GM12878 (cell line): ENCODE results near the gene TIGD4. TPM values are rescaled to one million over a fixed set of nuclear protein-coding genes. Genes with fewer than 3 reads are reported as not detected.

Source experiments
- ATAC-seq: fragments of 200-7000 bp; cut with Tn5 transposase; 3 replicates; pipeline ENCODE4 v1.9.1; 2020; ENCODE audit warnings: mild to moderate bottlenecking, moderate library complexity
- BruUV-seq: library from RNA; stranded (reverse); fragments of 400-500 nt; replicated peaks from 2 replicates; lab custom pipeline; 2021; lab: Mats Ljungman, UMichigan
- CTCF ChIA-PET: fragments of 300-600 bp; sonication (Branson Sonifier 250); formaldehyde crosslinking; extraction: SDS; loops from one replicate; lab custom pipeline; 2021; ENCODE audit warnings: inconsistent platforms; lab: Yijun Ruan, JAX
- POLR2A ChIA-PET: fragments of 350-600 bp; formaldehyde crosslinking; extraction: SDS; loops from one replicate; lab custom pipeline; 2021; ENCODE audit warnings: inconsistent platforms; lab: Charles Lee
- RAD21 ChIA-PET: fragments of 300-600 bp; sonication (Branson Sonifier 250); formaldehyde crosslinking; loops from one replicate; lab custom pipeline; 2023; ENCODE audit warnings: antibody characterized with exemption; ENCODE audit not compliant: unreplicated experiment; lab: Charles Lee
- SMC1A ChIA-PET: fragments of 300-600 bp; sonication (Branson Sonifier 250); formaldehyde crosslinking; loops from one replicate; lab custom pipeline; 2023; ENCODE audit not compliant: unreplicated experiment, uncharacterized antibody; lab: Charles Lee
- DNase-seq: peaks from one replicate; pipeline ENCODE4 v3.0.0-alpha.2; 2011; ENCODE audit warnings: low read depth, low spot score
- FAIRE-seq: peaks from 3 replicates; lab custom pipeline; 2011; peaks lifted over from hg19 to GRCh38; lab: Jason Lieb, UNC
- H2AFZ ChIP-seq: 2 replicates; pipeline ENCODE4 v1.6.0; 2011; ENCODE audit warnings: low read depth, low read length, control low read depth; ENCODE audit not compliant: control insufficient read depth
- H3K27ac ChIP-seq: 2 replicates; pipeline ENCODE4 v1.5.1; 2011; ENCODE audit warnings: control low read depth; ENCODE audit not compliant: control insufficient read depth, insufficient read depth
- H3K27me3 ChIP-seq, 2 experiments: replicated peaks in 1 of 2; 2 replicates each; pipeline versions ENCODE4 v1.6.0 to v1.6.1; 2011; ENCODE audit warnings: low read length in 1 of 2; ENCODE audit not compliant: control insufficient read depth in 2 of 2, insufficient read depth in 2 of 2
- H3K36me3 ChIP-seq, 2 experiments: 2 replicates each; pipeline ENCODE4 v1.5.1; 2011; ENCODE audit warnings: low read length in 1 of 2; ENCODE audit not compliant: control insufficient read depth in 2 of 2, insufficient read depth in 2 of 2
- H3K4me1 ChIP-seq: 2 replicates; pipeline ENCODE4 v1.6.1; 2011; ENCODE audit warnings: mild to moderate bottlenecking, low read length, moderate library complexity, mixed read lengths; ENCODE audit not compliant: control insufficient read depth, insufficient read depth
- H3K4me2 ChIP-seq: 2 replicates; pipeline ENCODE4 v1.6.0; 2011; ENCODE audit warnings: control low read depth; ENCODE audit not compliant: control insufficient read depth, insufficient read depth
- H3K4me3 ChIP-seq: fragments of 200-600 bp; sonication (generic); 2 replicates; pipeline ENCODE4 v1.5.1; 2016
- H3K79me2 ChIP-seq: 2 replicates; pipeline ENCODE4 v1.6.0; 2011; ENCODE audit warnings: low read length; ENCODE audit not compliant: control insufficient read depth, insufficient read depth
- H3K9ac ChIP-seq: 2 replicates; pipeline ENCODE4 v1.8.0; 2011; ENCODE audit warnings: low read length, control low read depth, mixed read lengths; ENCODE audit not compliant: control insufficient read depth, insufficient read depth
- H3K9me3 ChIP-seq: replicated peaks from 3 replicates; pipeline ENCODE4 v1.5.1; 2011; ENCODE audit warnings: mild to moderate bottlenecking, low read length; ENCODE audit not compliant: control insufficient read depth, insufficient read depth
- H4K20me1 ChIP-seq: 2 replicates; pipeline ENCODE4 v1.6.0; 2011; ENCODE audit not compliant: control insufficient read depth, insufficient read depth
- BHLHE40 ChIP-seq, 2 experiments: fragments of 450-650 bp in 1 of 2; IDR thresholded peaks; 2 replicates each; pipeline ENCODE4 v1.6.1; 2011 to 2017; ENCODE audit warnings: low read depth in 2 of 2, borderline replicate concordance in 1 of 2, improper control_type of control experiment in 1 of 2, low read length in 1 of 2, mild to moderate bottlenecking in 1 of 2
- CREM ChIP-seq: IDR thresholded peaks from 2 replicates; pipeline ENCODE4 v1.6.1; 2014; ENCODE audit warnings: antibody characterized with exemption, low read depth
- HDAC6 ChIP-seq: fragments of 200-600 bp; sonication (generic); IDR thresholded peaks from one replicate; pipeline ENCODE4 v1.8.0; 2017; ENCODE audit warnings: antibody characterized with exemption; ENCODE audit not compliant: unreplicated experiment
- IRF4 ChIP-seq: IDR thresholded peaks from 2 replicates; pipeline ENCODE4 v1.6.1; 2011; ENCODE audit warnings: low read depth, low read length
- MEF2A ChIP-seq: IDR thresholded peaks from 2 replicates; pipeline ENCODE4 v1.6.1; 2011; ENCODE audit warnings: low read depth, mild to moderate bottlenecking, low read length, moderate library complexity; ENCODE audit not compliant: insufficient read depth
- MYB ChIP-seq: fragments of 150-350 bp; IDR thresholded peaks from 2 replicates; pipeline ENCODE4 v1.6.1; 2014; ENCODE audit warnings: mild to moderate bottlenecking, low read depth, low read length, borderline replicate concordance
- NFYA ChIP-seq: IDR thresholded peaks from 2 replicates; pipeline ENCODE4 v1.6.1; 2011; ENCODE audit warnings: low read depth, mild to moderate bottlenecking, low read length, improper control_type of control experiment, borderline replicate concordance
- SUZ12 ChIP-seq: fragments of 200-600 bp; sonication (generic); IDR thresholded peaks from one replicate; pipeline ENCODE4 v1.6.1; 2018; ENCODE audit warnings: antibody characterized with exemption, mild to moderate bottlenecking; ENCODE audit not compliant: unreplicated experiment
- WRNIP1 ChIP-seq: IDR thresholded peaks from 2 replicates; pipeline ENCODE4 v1.6.1; 2011; ENCODE audit warnings: low read depth, low read length, improper control_type of control experiment, borderline replicate concordance
- ZNF207 ChIP-seq: fragments of 450-650 bp; IDR thresholded peaks from 2 replicates; pipeline ENCODE4 v1.6.1; 2014; ENCODE audit warnings: antibody characterized with exemption, mild to moderate bottlenecking, borderline replicate concordance
- ZZZ3 ChIP-seq: IDR thresholded peaks from 2 replicates; pipeline ENCODE4 v1.6.1; 2011; ENCODE audit warnings: low read depth; ENCODE audit not compliant: control insufficient read depth, insufficient read length
- WGBS: methylation state at CpG from one replicate; pipeline ENCODE4 v1.1.6; 2016; ENCODE audit warnings: low lambda C conversion rate; ENCODE audit not compliant: insufficient replicate concordance, insufficient coverage; ENCODE audit errors: missing lambda C conversion rate; 5-methylcytosine and 5-hydroxymethylcytosine counted together
- in situ Hi-C: fragments of 300-500 bp; cut with MboI; formaldehyde crosslinking; loops from 9 replicates; pipeline ENCODE4 v1.14.3; 2018; ENCODE audit warnings: mixed read lengths
- intact Hi-C: fragments of 100-400 bp; cut with micrococcal nuclease; formaldehyde crosslinking; loops from one replicate; pipeline ENCODE4 v1.14.2; 2022; ENCODE audit not compliant: unreplicated experiment
- polyA plus RNA-seq, 11 experiments: library from polyadenylated mRNA; depleted of rRNA in 4 of 11; unstranded in 6 of 11; stranded (reverse) in 5 of 11; fragments of >200 nt; fragmentation: Nextera tagmentation in 4 of 11; fragmentation: Illumina TruSeq in 1 of 11; extraction: Ambion mirVana in 4 of 11; extraction: Trizol in 1 of 11; gene quantifications; 1 replicate in 1 of 11; 2 replicates in 10 of 11; pipeline versions ENCODE4 v1.2.1 to v1.2.3, GENCODE V29; 2011 to 2016; ENCODE audit warnings: inconsistent platforms in 2 of 11, missing spikeins in 2 of 11, low read depth in 1 of 11
- total RNA-seq, 4 experiments: library from RNA; depleted of rRNA in 3 of 4; stranded (reverse); fragments of >200 nt in 3 of 4; fragmentation: Illumina TruSeq in 1 of 4; extraction: Trizol in 1 of 4; gene quantifications; 2 replicates each; pipeline versions ENCODE4 v1.2.1 to v1.2.3, GENCODE V29; 2013 to 2021
- TF ChIP-seq, protein P1 (sequence below): fragments of 450-650 bp; IDR thresholded peaks from 2 replicates; pipeline ENCODE4 v1.6.1; 2017; ENCODE audit warnings: mild to moderate bottlenecking, low read depth, inconsistent platforms; ENCODE audit not compliant: poor library complexity, severe bottlenecking
- TF ChIP-seq, protein P2 (sequence below): fragments of 450-650 bp; IDR thresholded peaks from 2 replicates; pipeline ENCODE4 v1.6.1; 2017; ENCODE audit warnings: mild to moderate bottlenecking

Gene TIGD4
- total and polyA plus RNA-seq, 10 of the 15 experiments (the other 5 are each of a cell fraction or from before 2014, with no cell fraction given): 0.20 to 1.6 (median 0.48) TPM

DNA sequence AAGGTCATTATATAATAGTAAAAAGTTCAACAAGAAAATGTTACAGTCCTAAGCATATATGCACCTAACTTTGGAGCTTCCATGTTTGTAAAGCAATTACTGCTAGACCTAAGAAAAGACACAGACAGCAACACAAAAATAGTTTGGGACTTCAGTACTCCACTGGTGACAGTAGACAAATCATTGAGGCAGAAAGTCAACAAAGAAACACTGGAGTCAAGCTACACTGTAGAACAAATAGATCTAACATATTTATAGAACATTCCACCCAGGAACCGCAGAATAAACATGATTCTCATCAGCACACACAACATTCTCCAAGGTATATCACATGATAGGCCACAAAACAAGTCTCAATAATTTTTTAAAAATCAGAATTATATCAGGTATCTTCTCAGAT, 42.8 kb upstream of the TIGD4 start:
- CTCF ChIA-PET: no interaction called here
- no peaks in the 10 kb centered on the region for H3K79me2 ChIP-seq
- in situ Hi-C loops: no loop called here
- TF ChIP-seq, protein P1, sequence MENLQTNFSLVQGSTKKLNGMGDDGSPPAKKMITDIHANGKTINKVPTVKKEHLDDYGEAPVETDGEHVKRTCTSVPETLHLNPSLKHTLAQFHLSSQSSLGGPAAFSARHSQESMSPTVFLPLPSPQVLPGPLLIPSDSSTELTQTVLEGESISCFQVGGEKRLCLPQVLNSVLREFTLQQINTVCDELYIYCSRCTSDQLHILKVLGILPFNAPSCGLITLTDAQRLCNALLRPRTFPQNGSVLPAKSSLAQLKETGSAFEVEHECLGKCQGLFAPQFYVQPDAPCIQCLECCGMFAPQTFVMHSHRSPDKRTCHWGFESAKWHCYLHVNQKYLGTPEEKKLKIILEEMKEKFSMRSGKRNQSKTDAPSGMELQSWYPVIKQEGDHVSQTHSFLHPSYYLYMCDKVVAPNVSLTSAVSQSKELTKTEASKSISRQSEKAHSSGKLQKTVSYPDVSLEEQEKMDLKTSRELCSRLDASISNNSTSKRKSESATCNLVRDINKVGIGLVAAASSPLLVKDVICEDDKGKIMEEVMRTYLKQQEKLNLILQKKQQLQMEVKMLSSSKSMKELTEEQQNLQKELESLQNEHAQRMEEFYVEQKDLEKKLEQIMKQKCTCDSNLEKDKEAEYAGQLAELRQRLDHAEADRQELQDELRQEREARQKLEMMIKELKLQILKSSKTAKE: no peak
- TF ChIP-seq MEF2A (no peak), WRNIP1 (no peak), ZNF207 (no peak), BHLHE40 (IDR thresholded peaks at IDR 0.05; ENCODE audit: borderline replicate concordance in 1 of 2, low read depth in 2 of 2, low read length in 1 of 2) (no peak), ZZZ3 (no peak), HDAC6 (no peak), NFYA (no peak), SUZ12 (no peak), IRF4 (no peak), MYB (no peak), CREM (no peak)
- TF ChIP-seq, protein P2, sequence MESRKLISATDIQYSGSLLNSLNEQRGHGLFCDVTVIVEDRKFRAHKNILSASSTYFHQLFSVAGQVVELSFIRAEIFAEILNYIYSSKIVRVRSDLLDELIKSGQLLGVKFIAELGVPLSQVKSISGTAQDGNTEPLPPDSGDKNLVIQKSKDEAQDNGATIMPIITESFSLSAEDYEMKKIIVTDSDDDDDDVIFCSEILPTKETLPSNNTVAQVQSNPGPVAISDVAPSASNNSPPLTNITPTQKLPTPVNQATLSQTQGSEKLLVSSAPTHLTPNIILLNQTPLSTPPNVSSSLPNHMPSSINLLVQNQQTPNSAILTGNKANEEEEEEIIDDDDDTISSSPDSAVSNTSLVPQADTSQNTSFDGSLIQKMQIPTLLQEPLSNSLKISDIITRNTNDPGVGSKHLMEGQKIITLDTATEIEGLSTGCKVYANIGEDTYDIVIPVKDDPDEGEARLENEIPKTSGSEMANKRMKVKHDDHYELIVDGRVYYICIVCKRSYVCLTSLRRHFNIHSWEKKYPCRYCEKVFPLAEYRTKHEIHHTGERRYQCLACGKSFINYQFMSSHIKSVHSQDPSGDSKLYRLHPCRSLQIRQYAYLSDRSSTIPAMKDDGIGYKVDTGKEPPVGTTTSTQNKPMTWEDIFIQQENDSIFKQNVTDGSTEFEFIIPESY: no peak
- no peaks in the 10 kb centered on the region for H3K27me3 ChIP-seq
- FAIRE-seq: no peak
- intact Hi-C loops: no loop called here
- H3K4me2 ChIP-seq: no peak overlapping the region
- no peaks in the 10 kb centered on the region for H3K4me1 ChIP-seq
- no peak overlapping the region for H3K4me3 ChIP-seq
- no peak for ATAC-seq
- 93% methylated on average over 1 of the region's 1 CpG for WGBS
- H3K9ac ChIP-seq: no peak overlapping the region
- BruUV-seq: no TSS peak
- peaks cover 0 to 3% of the 10 kb centered on the region in 2 experiments; a peak in 1 of 4 replicates for H3K36me3 ChIP-seq
- no peak overlapping the region for H3K27ac ChIP-seq
- RAD21 ChIA-PET: no interaction called here
- DNase-seq: no peak
- no peaks in the 10 kb centered on the region for H3K9me3 ChIP-seq
- SMC1A ChIA-PET: no interaction called here
- POLR2A ChIA-PET: interaction anchor here (0.7 kb wide), 1 partner anchor 13 kb away, joined by 3 read pairs; no protein-coding TSS in a partner anchor
- no peaks in the 10 kb centered on the region for H4K20me1 ChIP-seq
- no peak overlapping the region for H2AFZ ChIP-seq
